Activated CD4-positive, CD25-positive, alpha-beta regulatory T cell treated with anti-CD3 and anti-CD28 coated beads, Interleukin-2, amount 50 U/mL, for 16 hours (primary cell): ENCODE results near the gene THBD.
"Not testable (repeated sequence)": the region's sequence is repeated elsewhere in the genome, so short reads cannot be mapped to it uniquely, and the experiment has no call there.

ENCODE experiments used
- DNase-seq: peaks from one replicate; pipeline ENCODE4 v3.0.0-alpha.2; 2020; ENCODE audit warnings: low read depth, low spot score

The THBD gene

GRCh38 chr20:23035731-23036130 lies 13.7 kb downstream of the THBD start:
- no peak for DNase-seq

- no peak for DNase-seq
Measured at GRCh38 chr20:23034721-23035671, 14.5 kb downstream of the THBD start, which contains the start of gene SSTR4. SSTR4 (plus strand) TSS chr20:23035312; CDS start chr20:23035484, 172 bp downstream.

- no peak for DNase-seq
Measured at GRCh38 chr20:23033918-23034317, 15.6 kb downstream of the THBD start.

GRCh38 chr20:23032750-23033078 lies 16.8 kb downstream of the THBD start:
- no peak for DNase-seq

GRCh38 chr20:23032056-23032749 lies 17.3 kb downstream of the THBD start:
- no peak for DNase-seq

- DNase-seq, result no peak
Measured at GRCh38 chr20:23031346-23031745, 18.1 kb downstream of the THBD start.

GRCh38 chr20:23029324-23029723 lies 20.1 kb downstream of the THBD start:
- DNase-seq, result no peak

- no peak for DNase-seq
Measured at GRCh38 chr20:23028392-23028791, 21.1 kb downstream of the THBD start.

- no peak for DNase-seq
Measured at GRCh38 chr20:23027721-23028120, 21.8 kb downstream of the THBD start.

- not testable (repeated sequence) for DNase-seq
Measured at GRCh38 chr20:23025503-23025902, 24.0 kb downstream of the THBD start.

- no peak for DNase-seq
Measured at GRCh38 chr20:23024701-23025100, 24.8 kb downstream of the THBD start.

- DNase-seq, result no peak
Measured at GRCh38 chr20:23023621-23024177, 25.8 kb downstream of the THBD start.

- no peak for DNase-seq
Measured at GRCh38 chr20:23022849-23023248, 26.6 kb downstream of the THBD start.

GRCh38 chr20:23021951-23022350 lies 27.5 kb downstream of the THBD start:
- DNase-seq, result no peak

- no peak for DNase-seq
Measured at GRCh38 chr20:23021541-23021940, 27.9 kb downstream of the THBD start.

GRCh38 chr20:23020230-23021018 lies 29.0 kb downstream of the THBD start:
- no peak for DNase-seq

- DNase-seq, result no peak
Measured at GRCh38 chr20:23019403-23019802, 30.1 kb downstream of the THBD start.

GRCh38 chr20:23018941-23019340 lies 30.5 kb downstream of the THBD start:
- DNase-seq, result no peak

GRCh38 chr20:23018432-23018831 lies 31.0 kb downstream of the THBD start:
- DNase-seq, result no peak

- no peak for DNase-seq
Measured at GRCh38 chr20:23017516-23017915, 32.0 kb downstream of the THBD start.

- DNase-seq, result no peak
Measured at GRCh38 chr20:23013429-23013828, 36.0 kb downstream of the THBD start.
